NCI-H2196 treated with DMSO at 0.1 percent for 48 hours (cell line): ENCODE results near the gene FOSL2.
A peak's percentile ranks its signal among the peaks of the same experiment; 100 is the strongest.

ENCODE experiments used
- DNase-seq: peaks from one replicate; lab custom pipeline; 2025; ENCODE audit not compliant: unreplicated experiment; lab: John Stamatoyannopoulos, UW

The FOSL2 gene

DNA sequence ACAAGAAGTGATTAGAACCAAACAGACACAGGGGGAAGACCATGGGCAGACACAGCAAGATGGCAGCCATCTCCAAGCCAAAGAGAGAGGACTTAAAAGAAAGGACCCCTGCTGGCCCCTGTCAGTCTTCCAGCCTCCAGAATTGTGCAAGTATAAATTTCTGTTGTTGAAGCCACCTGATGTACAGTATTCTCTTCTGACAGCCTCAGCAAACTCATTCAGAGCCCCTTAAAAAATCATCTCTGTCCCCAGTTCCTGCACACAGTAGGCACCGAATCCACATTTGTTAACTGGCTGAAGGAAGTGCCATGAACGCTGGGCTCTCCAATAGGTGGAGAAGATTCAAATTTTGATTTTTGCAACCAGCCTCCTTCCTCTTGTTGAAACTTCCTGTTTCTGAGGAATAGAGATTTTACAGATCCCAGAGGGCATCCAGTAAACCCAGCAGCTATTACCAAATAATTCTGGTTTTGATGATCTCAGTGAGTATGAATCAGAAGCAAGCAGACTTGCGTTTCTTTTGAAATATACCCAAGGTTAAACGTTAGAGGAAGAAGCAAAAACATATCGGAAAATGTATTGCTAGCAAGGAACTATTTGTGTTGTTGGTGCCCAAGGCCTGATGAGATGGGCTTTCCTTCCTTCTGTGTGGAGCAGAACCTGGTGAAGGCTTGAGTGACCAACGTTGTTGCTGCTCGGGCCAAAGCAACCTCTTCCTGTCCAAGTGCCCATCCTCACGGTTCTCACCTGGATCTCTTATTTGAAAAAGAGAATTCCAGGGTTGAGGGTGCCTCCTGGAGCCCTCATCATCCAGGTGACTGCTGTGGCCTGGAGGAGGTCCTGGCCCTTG lies 55.5 kb downstream of the FOSL2 start:
- no peak for DNase-seq

DNA sequence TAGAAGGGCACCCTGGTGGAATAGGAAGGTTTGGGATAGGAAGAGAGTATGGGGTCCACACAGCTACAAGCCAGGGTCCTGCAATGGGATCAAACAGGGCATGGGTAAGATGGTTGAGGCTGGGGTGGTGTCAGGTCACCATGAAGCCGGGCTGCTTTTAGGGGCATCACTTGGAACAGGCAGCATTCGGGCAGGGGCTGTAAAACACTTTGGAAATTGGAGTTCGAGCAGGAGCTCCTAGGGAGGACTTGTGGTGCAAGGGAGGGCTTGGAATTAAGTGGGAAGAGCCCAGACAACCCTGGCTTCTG lies 56.1 kb downstream of the FOSL2 start:
- no peak for DNase-seq

DNA sequence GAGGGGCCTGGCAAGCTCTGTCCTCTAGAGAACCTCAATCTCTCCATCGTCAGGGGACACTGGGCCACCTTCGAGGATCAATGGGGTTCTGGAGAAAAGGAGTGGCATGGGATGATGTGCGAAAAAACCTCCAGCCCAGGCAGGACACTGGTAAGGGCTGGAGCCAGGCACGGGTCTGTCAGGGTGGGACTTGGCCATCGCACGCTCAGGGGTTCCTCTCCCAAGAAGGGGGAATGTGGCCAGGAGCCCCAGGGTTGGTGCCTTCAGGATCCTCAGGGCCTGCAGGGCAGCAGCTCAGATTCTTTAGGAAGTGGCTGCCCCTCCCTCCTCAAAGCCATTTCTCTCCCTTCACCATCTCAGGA lies 56.4 kb downstream of the FOSL2 start:
- DNase-seq: no peak

DNA sequence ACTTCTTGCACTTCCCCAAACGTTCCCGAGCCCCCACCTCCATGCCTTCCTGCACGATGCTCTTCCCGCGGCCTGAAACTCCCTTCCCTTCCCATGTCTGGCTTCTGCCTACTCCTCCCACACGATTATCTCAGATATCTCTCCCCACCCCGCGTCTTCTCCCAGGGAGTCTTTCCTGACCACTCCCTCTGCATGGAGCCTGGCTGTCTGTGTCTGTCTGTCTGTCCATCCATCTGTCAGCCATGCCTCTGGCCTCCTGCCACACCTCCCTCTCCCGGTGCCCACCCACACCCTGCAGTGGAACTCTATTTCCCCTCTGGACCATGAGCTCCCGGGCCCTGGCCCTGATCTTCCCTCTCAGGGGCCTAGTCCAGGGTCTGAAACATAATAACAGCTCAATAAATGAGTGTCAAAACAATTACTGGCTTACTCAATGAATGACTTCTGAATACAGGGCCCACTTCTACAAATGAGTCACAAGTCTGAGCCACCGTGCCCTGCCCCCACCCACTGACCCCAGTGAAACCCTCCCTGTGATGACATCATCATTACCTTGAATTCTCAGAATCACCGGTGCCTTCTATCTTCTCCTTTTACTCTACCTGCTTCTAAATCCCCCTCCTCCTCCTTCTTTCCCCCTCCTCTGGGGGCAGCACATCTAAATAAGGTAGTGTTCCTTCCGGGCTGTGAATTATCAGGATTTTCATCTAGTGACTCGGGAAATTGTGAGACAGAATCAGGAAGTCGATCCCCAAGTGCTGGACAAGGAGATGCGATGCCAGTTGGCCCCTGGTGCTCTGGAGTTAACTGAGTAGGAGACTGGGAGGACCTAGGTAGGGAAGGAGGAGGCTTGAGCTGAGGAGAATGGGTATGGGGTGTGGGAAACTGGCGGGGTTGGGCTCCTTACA lies 57.1 kb downstream of the FOSL2 start:
- no peak for DNase-seq

DNA sequence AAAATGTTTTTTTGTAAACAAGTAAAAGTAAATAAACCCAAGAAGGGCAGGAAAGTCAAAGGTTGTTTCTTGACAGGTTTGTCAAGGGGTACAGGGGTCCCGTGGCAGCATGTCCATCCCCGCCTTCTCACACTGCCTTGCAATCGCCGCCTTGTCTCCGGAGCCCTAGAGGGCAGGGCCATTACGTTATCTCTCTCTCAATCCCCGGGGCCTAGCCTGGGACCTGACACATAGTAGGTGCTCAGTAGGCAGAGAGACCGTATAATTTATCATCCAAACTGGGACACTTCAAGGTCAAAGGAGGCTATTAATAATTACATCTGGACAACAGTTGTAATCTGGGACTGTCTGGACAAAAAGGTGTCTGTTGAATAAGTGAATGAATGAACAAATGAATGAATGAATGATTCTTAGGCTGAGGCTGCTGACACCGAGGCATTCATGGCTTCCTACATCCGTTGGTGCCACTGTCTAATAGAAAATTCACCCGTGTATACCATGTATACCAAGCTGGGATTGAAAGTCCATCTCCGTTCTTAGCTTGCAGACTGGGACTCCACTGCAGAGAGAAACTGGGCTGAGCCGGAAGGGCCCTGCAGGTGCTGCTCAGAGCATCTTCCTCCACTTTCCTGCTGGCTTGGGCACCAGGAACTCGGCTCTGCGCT lies 58.4 kb downstream of the FOSL2 start:
- DNase-seq: no peak

DNA sequence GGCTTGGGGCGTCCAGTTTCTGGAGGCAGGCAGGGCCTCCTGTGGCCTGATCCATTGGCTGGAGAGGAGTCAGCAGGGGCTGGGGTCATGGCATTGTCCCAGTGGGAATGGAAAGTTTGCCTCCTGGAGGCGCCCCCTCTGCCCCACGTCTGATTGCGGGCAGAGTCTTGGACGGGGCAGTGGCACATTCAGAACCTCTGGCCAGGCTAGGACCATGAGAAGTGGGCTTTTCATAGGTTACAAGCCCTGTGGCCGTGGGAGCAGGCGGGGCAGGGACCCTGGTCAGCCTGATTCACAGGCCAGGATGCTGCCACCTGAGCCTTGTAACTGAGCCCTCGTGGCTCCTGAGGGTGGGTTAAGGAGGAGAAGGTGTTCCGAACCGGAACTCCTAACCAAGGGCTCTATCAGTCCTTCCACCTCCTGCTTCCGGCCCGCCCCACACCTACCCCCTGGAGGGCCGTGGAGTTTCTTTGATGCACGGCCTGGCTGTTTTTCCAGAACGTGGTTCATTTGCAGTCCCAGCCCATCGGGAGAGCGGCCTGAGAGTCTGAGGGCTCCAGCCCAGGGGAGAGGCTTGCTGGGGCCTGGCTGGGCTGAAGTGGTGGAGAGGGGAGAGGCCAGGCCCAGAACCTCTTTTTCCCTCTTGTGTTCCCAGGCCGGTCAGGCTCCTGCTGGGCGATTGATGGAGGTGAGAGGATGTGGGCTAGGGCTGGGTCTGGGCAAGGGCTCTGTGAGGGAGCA lies 59.3 kb downstream of the FOSL2 start:
- DNase-seq: no peak

DNA sequence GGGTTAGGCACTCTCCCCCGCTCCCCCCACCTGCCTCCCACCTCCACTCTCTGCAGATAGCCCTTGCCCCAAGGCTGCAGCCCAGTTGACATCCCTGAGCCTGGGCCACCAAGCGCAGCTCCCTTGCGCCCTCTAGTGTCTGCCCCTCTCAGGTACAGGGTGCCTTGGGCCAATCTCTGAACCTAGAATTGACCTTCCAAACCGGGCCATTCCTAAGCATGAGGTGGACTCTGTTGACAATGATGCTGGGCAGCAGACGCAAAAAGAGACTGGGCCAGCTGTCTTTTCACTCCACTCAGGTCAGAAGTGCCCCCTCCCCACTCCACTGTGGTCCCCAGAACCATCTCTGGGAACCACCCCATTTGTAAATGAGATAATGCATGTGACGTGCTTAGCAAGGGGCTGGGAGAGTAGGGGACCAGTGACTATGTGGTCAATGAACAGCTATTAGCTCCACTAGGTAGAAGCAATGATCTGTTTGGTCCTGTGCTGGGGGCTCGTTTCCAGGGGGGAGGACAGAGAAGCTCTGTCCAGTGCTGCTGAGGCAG lies 60.0 kb downstream of the FOSL2 start:
- DNase-seq: peak; percentile 14

DNA sequence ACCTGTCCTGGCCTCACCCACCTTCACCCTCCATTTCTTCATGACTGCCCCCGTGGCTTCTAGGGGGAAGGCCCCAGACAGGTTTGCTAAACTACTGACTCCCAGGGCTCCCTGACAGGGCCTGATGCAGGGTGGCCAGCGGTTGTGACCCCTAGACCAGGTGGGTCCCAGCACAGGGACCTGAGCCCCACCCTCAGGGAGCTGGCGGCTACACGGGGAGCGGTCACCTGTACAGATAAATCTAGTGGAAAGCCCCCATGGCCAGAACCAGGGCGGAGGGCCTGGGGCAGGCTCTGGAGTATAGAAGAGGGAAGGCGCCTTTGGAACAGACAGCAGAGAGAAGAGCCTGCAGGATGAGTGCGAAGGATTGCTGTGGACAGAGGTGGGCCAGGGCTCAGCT lies 60.7 kb downstream of the FOSL2 start:
- DNase-seq: no peak

DNA sequence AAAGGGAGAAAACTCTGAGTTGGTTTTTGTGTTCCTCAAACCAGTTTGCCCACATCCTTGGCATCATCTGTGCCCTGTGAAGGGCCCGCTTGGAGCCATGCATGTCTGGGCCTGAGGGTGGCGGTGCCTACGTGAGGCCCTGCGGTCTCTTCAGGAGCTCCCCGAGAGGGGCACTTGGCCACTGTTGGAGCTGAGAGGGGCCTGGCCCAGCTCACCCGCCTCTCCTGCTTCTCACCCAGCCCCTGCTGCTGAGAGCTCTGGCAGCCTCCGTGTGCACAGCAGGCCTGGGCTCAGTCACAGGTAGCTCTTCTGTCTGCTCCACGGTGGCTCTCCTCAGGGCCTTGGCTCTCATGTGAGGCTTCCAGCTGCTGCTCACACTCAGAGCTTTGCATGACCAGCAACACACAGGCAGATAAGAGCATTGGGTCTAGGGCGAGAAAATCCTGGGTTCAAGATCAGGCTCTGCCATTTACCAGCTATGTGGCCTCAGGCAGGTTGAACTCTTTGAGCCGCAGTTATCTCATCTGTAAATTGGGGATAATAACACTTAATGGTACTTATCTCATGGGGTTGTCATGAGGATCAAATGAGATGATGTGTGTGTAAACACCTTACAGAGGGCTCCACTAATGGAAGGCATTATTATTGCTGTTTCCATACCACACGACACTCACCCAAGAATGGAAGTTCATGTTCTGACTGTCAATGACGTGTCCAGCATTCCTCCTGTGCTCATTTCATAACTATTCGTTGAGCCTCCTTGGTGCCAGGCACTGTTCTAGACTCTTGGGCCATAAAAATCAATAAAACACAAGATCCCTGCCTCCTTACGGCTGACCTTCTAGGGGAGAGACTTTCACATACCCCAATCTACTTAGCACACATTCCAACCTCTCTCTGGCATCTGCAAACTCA lies 61.6 kb downstream of the FOSL2 start:
- DNase-seq: no peak

DNA sequence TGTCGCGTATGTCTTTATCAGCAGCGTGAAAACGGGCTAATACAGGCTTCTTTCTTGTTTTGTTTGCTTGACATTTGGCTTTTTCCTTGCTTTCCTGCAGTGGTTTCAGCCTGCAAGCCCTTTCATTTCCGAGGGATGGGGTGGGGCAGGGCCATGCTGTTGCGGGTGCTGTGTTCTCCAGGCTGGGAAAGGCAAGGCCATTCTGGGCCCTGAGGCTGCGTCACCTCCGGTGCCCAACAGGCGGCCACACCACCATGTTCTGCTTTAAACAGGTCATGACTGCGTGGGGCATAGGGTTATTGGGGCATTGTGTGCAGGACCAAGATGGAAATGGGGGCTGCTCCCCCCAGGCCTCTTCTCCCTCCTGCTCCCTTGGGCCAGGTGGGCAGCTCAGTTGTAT lies 64.6 kb downstream of the FOSL2 start:
- no peak for DNase-seq

DNA sequence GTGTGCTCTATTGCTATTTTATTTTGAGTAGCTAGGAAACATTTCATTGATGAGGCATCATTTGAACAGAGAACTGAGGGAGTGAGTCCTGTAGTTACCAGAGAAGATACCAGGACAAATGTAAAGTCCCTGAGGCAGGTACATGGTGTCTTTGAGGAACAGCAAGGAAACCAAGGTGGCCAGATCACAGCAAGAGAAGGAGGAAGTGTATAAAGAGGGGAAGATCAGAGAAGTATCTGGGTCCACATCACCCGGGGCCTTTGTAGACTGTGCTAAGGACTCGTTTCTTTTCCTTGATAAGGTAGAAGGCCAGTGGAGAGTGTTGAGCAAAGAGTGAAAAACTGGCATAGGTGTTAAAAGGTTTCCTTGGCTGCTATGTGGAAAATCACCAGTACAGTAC lies 68.4 kb downstream of the FOSL2 start:
- no peak for DNase-seq

DNA sequence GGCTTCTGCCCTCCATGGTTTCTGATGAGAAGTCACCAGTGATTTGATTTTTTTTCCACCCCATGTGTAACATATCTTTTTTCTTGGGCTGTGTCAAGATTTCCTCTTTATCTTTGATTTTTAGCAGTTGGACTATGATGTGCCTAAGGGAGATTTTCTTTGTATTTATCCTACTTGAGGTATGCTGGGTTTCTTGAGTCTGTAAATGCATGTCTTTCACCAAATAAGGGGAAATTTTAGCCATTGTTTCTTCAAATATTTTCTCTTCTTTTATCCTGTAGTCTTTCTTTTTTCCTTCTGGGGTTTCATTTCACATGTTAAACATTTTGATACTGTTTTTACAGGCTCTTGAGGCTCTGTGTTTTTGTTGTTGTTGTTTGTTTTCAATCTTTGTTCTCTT lies 69.5 kb downstream of the FOSL2 start:
- DNase-seq: no peak

DNA sequence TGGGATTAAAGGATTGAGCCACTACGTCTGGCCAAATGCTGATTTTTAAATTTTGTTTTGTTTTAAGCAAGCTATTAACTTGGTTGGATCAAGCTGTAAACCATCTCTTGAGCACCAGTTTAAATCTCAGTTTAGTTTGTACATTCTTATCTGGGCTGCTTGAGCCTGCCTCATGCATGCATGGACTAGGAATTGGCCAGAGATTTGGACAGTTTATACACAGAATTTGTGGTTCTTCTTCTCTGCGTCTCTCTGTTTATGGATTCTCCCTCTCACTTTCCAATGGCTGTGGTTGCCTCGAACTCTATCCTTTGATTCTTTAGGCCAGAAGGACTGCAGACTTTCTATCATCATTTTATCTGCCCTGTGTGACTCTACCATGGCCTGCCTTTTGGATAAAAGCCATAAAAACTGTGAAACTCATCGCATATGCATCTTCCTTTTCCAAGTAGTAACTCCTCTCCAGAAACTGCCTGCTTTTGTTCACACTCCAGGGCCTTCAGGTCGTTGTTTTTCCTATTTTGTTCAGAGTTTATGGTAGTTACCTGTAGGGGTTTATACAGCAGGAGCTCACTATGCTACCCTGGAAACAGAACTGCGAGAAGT lies 70.7 kb downstream of the FOSL2 start:
- DNase-seq: no peak

DNA sequence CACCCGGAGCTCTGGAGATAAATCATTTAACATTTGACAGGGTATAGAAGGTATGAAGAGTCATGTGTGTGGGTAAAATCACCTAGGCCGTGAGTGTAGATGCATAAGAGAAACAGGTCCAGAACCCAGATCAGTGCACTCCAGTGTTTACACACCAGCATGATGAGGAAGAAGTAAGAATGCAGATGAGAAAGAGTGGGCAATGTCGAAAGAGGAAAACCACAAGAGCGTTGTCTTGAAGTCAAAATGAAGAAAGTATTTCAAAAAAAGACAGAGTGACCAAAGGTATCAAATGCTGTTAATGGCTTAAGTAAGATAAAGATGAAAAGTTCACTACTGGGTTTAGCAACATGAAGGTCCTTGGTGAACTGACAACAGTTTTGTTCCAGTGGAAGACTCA lies 71.2 kb downstream of the FOSL2 start:
- DNase-seq: no peak

DNA sequence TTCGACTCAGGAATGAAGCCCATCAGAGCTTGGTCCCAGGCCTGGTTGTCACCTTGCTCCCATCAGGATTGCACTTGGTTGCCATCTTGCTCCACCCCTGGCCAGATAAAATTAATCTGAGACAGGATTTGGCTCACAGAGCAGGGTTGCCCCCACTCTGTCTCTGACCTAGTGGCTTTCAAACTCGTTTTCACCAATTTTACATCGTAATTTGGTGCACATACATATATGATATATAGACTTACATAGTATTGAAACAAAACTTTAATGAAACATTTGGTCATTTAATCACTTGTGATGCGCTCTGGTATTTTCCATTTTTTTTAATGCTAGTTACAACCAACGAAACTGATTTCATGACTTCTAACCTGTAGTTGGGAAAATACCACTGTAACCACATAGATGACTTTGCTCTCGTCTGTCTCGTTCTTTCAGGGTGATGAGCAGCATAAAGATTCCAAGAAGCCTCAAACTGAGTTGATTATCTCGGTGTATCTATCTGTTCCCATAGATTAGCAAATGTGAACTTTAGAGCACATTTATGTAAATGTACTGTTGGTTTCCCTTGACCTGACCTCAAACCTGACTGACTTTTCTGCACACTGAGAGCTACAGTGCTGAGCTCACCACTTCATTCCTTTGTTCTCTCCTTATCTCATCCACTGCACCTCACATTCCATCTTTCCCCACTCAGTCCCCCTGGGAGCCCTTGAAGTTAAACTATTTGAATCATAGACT lies 72.7 kb downstream of the FOSL2 start:
- DNase-seq: no peak
